ENCODE measurements around the gene RECQL5.

DNA sequence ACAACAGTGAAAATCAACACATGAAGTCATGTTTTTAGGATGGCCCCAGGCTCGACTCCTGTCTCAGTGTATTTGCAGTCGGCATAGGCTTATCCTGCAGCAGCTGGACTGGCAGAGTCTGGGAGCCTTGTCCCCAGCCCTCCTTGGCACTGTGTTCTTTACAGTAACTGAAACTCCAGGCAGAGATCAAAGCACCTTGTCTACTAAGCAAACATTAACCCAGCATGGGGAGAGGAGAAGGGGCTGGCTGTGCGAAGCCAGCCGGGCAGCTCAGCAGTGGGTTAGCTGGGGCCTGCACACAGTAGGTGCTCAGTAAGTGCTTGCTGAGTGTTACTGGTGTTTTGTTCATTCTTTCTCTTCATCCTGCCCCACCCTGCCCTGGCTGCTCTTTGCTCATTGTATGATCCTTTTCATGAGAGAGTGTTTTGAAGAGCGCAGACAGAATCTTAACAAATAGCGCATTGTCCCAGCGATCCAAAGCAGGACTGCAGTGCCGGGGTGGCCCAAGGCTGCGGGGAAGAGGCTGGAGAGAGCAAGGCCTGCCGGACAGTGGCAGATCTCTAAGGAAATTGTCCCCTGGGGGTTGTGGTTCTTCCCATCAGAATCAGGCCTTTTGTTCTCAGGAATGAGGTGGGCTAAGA is 30.8 kb upstream of the RECQL5 start:
- TF ChIP-seq, protein P1, sequence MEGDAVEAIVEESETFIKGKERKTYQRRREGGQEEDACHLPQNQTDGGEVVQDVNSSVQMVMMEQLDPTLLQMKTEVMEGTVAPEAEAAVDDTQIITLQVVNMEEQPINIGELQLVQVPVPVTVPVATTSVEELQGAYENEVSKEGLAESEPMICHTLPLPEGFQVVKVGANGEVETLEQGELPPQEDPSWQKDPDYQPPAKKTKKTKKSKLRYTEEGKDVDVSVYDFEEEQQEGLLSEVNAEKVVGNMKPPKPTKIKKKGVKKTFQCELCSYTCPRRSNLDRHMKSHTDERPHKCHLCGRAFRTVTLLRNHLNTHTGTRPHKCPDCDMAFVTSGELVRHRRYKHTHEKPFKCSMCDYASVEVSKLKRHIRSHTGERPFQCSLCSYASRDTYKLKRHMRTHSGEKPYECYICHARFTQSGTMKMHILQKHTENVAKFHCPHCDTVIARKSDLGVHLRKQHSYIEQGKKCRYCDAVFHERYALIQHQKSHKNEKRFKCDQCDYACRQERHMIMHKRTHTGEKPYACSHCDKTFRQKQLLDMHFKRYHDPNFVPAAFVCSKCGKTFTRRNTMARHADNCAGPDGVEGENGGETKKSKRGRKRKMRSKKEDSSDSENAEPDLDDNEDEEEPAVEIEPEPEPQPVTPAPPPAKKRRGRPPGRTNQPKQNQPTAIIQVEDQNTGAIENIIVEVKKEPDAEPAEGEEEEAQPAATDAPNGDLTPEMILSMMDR (optimal IDR thresholded peaks at IDR 0.05 in 1 of 3, IDR thresholded peaks at IDR 0.05 in 1 of 3, conservative IDR thresholded peaks at IDR 0.05 in 1 of 3; ENCODE audit: extremely low read depth in 1 of 3, insufficient read depth in 2 of 3, low read length in 3 of 3): no peak
- TF ChIP-seq EZH2 (IDR thresholded peaks at IDR 0.05; ENCODE audit: low read length): no peak
